Thyroid gland (tissue), 4 donors: ENCODE results near the gene DTNB. TPM values are rescaled to one million over a fixed set of nuclear protein-coding genes. Genes with fewer than 3 reads are reported as not detected.

Experiments
- DNase-seq, 2 donors: peaks; one replicate each; pipeline ENCODE4 v3.0.0-alpha.2; 2019
- H3K27ac ChIP-seq, 3 donors: fragments of 200-600 bp; sonication (generic); 1 replicate in 2 of 3; 2 replicates in 1 of 3; pipeline ENCODE4 v1.5.1; 2016 to 2019; ENCODE audit warnings: mild to moderate bottlenecking in 1 of 3, moderate library complexity in 1 of 3
- H3K27me3 ChIP-seq: fragments of 200-600 bp; sonication (generic); one replicate; pipeline ENCODE4 v1.5.1; 2019
- H3K36me3 ChIP-seq, 2 donors: fragments of 200-600 bp; sonication (generic); one replicate each; pipeline ENCODE4 v1.5.1; 2016 to 2019
- H3K4me1 ChIP-seq, 2 donors: fragments of 200-600 bp; sonication (generic); one replicate each; pipeline ENCODE4 v1.5.1; 2017 to 2019
- H3K4me3 ChIP-seq, 3 donors: fragments of 200-600 bp; sonication (generic); replicated peaks in 1 of 3; 1 replicate in 2 of 3; 2 replicates in 1 of 3; pipeline ENCODE4 v1.5.1; 2016; ENCODE audit warnings: mild to moderate bottlenecking in 1 of 3
- H3K9me3 ChIP-seq: fragments of 200-600 bp; sonication (generic); one replicate; pipeline ENCODE4 v1.5.1; 2017
- CTCF ChIP-seq, 6 experiments: fragments of 200-600 bp in 3 of 6; fragments of 450-650 bp in 3 of 6; sonication (generic) in 3 of 6; IDR thresholded peaks; one replicate each; pipeline ENCODE4 v1.5.1; 2016 to 2019; ENCODE audit warnings: antibody characterized with exemption in 6 of 6, mild to moderate bottlenecking in 2 of 6, inconsistent platforms in 1 of 6, moderate library complexity in 1 of 6
- POLR2A ChIP-seq, 2 donors: fragments of 450-650 bp; IDR thresholded peaks; one replicate each; pipeline ENCODE4 v1.6.1; 2017; ENCODE audit warnings: antibody characterized with exemption in 2 of 2, mild to moderate bottlenecking in 2 of 2, moderate library complexity in 1 of 2
- WGBS, 2 donors: methylation state at CpG; one replicate each; pipeline ENCODE4 v1.1.5; 2017; 5-methylcytosine and 5-hydroxymethylcytosine counted together
- intact Hi-C: fragments of 100-400 bp; cut with DNase I; formaldehyde crosslinking; loops from one replicate; pipeline ENCODE4 v1.15.1; 2023
- total RNA-seq, 4 donors: library from RNA; depleted of rRNA; stranded (reverse); fragments of >200 nt; gene quantifications; one replicate each; pipeline ENCODE4 v1.2.3, GENCODE V29; 2016

DTNB gene
- total RNA-seq, 4 donors from 2014 or later, result 38.9 to 75.2 (median 55.5) TPM

- Histone ChIP-seq H3K27ac (no peak overlapping the region), H3K9me3 (no peaks in the 10 kb centered on the region), H3K27me3 (no peaks in the 10 kb centered on the region), H3K36me3 (no peaks in the 10 kb centered on the region), H3K4me1 (peaks cover 8 to 12% of the 10 kb centered on the region in 2 donors), H3K4me3 (no peak overlapping the region)
- WGBS, 2 donors, result 57 to 83% methylated on average over 4 of the region's 4 CpGs
- intact Hi-C loops, result no loop called here
- TF ChIP-seq CTCF (IDR thresholded peaks at IDR 0.05), result no peak
- no peak for TF ChIP-seq POLR2A (IDR thresholded peaks at IDR 0.05)
- DNase-seq, result no peak
Observed at GRCh38 chr2:25369439-25369838, 303.9 kb downstream of the DTNB start.

- no peaks in the 10 kb centered on the region for H3K9me3 ChIP-seq
- no peaks in the 10 kb centered on the region for H3K36me3 ChIP-seq
- H3K4me3 ChIP-seq, result no peak overlapping the region
- no peak for DNase-seq
- TF ChIP-seq POLR2A (IDR thresholded peaks at IDR 0.05) (no peak), CTCF (IDR thresholded peaks at IDR 0.05) (no peak)
- no peaks in the 10 kb centered on the region for H3K27me3 ChIP-seq
- 65 to 72% methylated on average over 4 of the region's 4 CpGs for WGBS, 2 donors
- no peak overlapping the region for H3K27ac ChIP-seq
- peaks cover 8 to 9% of the 10 kb centered on the region in 2 donors for H3K4me1 ChIP-seq
- intact Hi-C loops, result no loop called here
Observed at GRCh38 chr2:25368660-25369059, 304.7 kb downstream of the DTNB start.

- H3K4me1 ChIP-seq, result no peaks in the 10 kb centered on the region
- 72 to 78% methylated on average over 9 of the region's 9 CpGs for WGBS, 2 donors
- no peak overlapping the region for H3K27ac ChIP-seq
- H3K4me3 ChIP-seq, result no peak overlapping the region
- TF ChIP-seq CTCF (IDR thresholded peaks at IDR 0.05), result no peak
- TF ChIP-seq POLR2A (IDR thresholded peaks at IDR 0.05), result no peak
- H3K9me3 ChIP-seq, result no peaks in the 10 kb centered on the region
- no peak for DNase-seq
- no peaks in the 10 kb centered on the region for H3K36me3 ChIP-seq
- no peaks in the 10 kb centered on the region for H3K27me3 ChIP-seq
- intact Hi-C loops, result no loop called here
Observed at GRCh38 chr2:25367296-25367695, 306.1 kb downstream of the DTNB start.

- Histone ChIP-seq H3K27me3 (no peaks in the 10 kb centered on the region), H3K4me3 (no peak overlapping the region), H3K36me3 (no peaks in the 10 kb centered on the region), H3K4me1 (peaks cover 0 to 2% of the 10 kb centered on the region in 2 donors), H3K27ac (no peak overlapping the region), H3K9me3 (no peaks in the 10 kb centered on the region)
- intact Hi-C loops, result no loop called here
- no peak for TF ChIP-seq CTCF (IDR thresholded peaks at IDR 0.05)
- 88 to 91% methylated on average over 4 of the region's 4 CpGs for WGBS, 2 donors
- no peak for DNase-seq
Observed at GRCh38 chr2:25366629-25367028, 306.7 kb downstream of the DTNB start.

- intact Hi-C loops, result no loop called here
- WGBS, 2 donors, result 47 to 50% methylated on average over 5 of the region's 5 CpGs
- no peaks in the 10 kb centered on the region for H3K36me3 ChIP-seq
- H3K4me3 ChIP-seq, result no peak overlapping the region
- no peaks in the 10 kb centered on the region for H3K27me3 ChIP-seq
- peaks cover 0 to 6% of the 10 kb centered on the region in 2 donors for H3K4me1 ChIP-seq
- DNase-seq, result no peak
- no peaks in the 10 kb centered on the region for H3K9me3 ChIP-seq
- no peak overlapping the region for H3K27ac ChIP-seq
- TF ChIP-seq CTCF (IDR thresholded peaks at IDR 0.05), result no peak
- no peak for TF ChIP-seq POLR2A (IDR thresholded peaks at IDR 0.05)
Observed at GRCh38 chr2:25365241-25365640, 308.1 kb downstream of the DTNB start.
